GM11168 (cell line): ENCODE results near the gene FUOM.
"Not testable (repeated sequence)": the region's sequence is repeated elsewhere in the genome, so short reads cannot be mapped to it uniquely, and the experiment has no call there.

Experiments used
- in situ Hi-C: fragments of 300-500 bp; cut with MboI; formaldehyde crosslinking; loops from one replicate; pipeline ENCODE4 v1.12.0; 2022; ENCODE audit warnings: low sequenced_read_pairs; ENCODE audit not compliant: unreplicated experiment

The FUOM gene

GRCh38 chr10:133370030-133370786 lies 12.4 kb upstream of the FUOM start:
- in situ Hi-C loops: no loop called here

GRCh38 chr10:133368153-133368552 lies 10.3 kb upstream of the FUOM start:
- in situ Hi-C loops: no loop called here

GRCh38 chr10:133367461-133367860 lies 9.6 kb upstream of the FUOM start:
- in situ Hi-C loops: not testable (repeated sequence)

DNA sequence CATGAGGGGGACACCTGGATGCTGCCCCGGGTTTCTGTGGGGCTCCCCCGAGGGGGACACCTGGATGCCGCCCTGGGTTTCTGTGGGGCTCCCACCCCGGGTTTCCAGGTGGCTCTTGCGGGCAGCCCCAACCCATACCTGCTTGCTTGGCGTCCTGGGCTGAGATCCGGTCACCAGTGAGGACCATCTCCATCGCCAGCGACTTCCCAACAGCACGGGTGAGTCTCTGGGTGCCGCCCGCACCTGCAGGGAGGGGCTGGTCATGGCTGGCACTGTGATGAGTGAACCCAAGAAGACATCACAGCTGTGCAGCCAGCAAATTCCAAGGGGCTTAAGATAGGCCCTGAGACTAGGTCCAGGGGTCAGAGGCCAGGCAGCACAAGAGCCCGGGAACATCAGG lies 8.9 kb upstream of the FUOM start:
- in situ Hi-C loops: no loop called here

GRCh38 chr10:133366130-133366478 lies 8.3 kb upstream of the FUOM start:
- in situ Hi-C loops: no loop called here

DNA sequence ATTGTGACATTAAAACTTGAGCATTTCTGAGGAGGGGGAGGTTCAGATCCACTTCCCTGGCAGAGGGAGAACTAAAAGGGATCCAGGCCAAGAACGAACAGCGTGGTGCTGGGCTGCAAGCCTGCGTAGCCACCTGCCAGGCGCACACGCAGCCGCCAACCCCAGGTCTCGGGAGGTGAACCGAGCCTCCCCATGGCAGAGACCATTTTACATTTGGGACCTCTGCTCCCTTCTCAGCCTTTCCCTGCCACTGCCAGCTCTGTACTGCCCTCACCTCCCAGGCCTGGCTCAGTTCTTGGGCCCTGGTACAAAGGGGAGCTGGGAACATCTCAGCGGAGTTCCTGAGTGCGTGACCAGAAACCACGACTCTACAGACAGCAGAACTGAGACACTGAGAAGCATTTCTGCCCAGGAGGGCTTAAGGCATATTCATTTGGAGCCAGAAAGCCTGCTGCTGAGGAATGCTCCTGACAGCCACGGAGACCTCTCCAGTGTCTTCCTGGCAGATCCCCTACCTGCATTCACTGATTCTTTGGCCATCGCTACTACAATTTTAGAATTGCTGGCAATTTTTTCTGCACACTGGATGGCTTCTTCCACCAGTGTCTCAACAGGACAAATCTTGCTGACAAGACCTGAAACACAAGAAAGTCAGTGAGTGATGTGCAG lies 7.8 kb upstream of the FUOM start:
- in situ Hi-C loops: no loop called here

- in situ Hi-C loops: no loop called here
Observed at GRCh38 chr10:133364645-133365431, 7.0 kb upstream of the FUOM start.

- in situ Hi-C loops: no loop called here
Observed at GRCh38 chr10:133362846-133363245, 5.0 kb upstream of the FUOM start.

DNA sequence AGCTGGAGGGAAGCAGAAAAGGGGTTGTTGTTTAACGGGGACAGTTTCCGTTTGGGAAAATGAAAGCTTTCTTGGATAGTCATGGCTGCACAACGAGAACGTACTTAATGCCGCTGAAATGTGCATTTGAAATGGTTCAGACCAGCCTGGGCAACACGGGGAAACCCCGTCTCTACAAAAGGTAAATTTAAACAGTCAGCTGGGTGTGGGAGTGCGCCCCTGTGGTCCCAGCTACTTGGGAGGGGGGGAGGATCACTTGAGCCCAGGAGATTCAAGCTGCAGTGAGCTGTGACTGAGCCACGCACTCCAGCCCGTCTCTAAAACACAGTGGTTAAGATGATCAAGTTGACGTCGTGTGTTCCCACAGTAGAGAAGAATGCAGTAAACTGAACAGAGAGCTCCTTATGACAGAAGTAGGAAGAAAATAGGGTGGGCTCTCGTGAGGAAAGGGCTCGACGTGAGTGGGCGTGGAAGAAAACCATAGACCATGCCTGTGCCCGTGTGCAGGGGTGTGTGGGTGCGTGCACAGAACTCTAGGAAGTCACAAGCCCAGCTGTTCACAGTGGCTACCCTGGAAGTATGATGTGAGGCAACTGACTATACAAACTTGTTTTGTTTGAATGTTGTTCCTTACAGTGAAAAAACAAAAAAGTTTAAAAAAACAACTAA lies 4.1 kb upstream of the FUOM start:
- in situ Hi-C loops: no loop called here

DNA sequence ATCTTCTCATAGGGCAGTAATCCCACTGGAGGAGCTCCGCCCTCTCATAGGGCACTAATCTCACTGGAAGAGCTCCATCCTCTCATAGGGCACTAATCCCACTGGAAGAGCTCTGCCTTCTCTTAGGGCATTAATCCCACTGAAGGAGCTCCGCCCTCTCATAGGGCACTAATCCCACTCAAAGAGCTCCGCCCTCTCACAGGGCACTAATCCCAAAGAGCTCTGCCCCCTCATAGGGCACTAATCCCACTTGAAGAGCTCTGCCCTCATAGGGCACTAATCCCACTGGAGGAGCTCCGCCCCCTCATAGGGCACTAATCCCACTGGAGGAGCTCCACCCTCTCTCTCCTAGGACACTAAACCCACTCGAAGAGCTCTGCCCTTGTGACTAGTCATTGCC lies 3.4 kb upstream of the FUOM start:
- in situ Hi-C loops: no loop called here

DNA sequence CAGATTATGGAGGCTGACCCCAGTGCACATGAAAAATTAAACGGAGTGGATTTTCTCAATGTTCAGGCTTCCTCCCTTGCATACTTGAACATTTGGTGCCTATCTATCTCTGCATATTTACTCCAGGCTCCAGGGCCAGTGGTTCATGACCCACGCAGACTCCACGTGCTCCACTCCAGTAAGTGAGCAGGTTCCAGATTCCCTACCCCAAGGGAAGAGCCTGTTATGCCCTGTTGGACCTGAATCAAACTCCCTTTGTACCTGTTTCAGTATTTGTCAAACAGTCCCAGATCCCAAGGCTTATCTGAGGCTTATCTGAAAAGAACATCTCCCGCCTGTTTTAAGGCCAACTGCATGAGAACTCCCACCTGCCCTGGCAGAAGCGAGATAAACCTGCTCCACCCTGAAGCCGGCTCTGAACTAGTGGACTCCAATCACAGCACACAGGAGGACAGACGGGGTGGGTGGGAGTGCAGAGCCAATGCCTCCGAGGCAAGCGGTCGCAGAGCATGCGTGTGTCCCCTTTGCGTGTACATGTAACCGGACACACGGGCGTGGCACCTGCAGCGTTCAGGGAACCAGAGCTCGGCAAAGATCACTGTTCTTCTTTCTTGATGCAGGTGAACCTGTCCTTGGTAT lies 2.3 kb upstream of the FUOM start:
- in situ Hi-C loops: no loop called here

DNA sequence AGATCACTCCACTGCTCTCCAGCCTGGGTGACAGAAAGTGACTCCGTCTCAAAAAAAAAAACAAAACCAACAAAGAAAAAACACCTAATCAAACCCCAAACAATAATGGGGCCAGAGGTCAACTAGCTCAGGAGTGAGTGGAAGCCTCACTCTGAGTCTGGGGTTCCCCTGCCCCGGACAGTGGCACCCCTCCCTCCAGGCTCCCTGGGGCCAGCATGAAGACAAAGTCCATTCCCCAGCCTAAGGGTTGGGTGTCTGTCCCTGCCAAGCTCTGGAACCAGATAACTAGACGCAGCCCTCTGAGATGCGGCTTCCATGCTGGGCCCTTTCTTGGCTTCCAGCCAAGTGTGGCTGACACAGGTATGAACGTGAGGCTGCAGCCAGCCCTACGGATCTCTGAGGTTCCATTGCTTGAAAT lies 1.7 kb upstream of the FUOM start:
- in situ Hi-C loops: no loop called here

DNA sequence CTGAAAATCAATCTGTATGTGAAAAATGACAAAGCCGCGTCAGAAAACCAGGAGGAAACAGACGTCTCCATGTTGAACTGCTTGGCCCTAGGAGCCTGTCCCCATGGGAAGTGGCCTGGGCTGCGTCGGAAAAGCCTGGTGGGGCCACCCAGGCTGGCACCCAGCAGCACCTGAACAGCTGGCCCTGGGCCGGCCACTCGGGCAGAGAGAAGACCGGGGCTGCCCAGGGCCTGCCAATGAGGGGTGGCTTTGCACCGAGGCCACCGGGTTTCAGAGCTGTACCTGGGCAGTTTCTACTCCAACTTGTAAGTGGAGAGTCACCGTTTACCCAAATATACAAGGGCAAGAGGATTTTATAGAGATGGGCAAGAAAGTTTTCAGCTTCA lies 1.1 kb upstream of the FUOM start:
- in situ Hi-C loops: no loop called here

DNA sequence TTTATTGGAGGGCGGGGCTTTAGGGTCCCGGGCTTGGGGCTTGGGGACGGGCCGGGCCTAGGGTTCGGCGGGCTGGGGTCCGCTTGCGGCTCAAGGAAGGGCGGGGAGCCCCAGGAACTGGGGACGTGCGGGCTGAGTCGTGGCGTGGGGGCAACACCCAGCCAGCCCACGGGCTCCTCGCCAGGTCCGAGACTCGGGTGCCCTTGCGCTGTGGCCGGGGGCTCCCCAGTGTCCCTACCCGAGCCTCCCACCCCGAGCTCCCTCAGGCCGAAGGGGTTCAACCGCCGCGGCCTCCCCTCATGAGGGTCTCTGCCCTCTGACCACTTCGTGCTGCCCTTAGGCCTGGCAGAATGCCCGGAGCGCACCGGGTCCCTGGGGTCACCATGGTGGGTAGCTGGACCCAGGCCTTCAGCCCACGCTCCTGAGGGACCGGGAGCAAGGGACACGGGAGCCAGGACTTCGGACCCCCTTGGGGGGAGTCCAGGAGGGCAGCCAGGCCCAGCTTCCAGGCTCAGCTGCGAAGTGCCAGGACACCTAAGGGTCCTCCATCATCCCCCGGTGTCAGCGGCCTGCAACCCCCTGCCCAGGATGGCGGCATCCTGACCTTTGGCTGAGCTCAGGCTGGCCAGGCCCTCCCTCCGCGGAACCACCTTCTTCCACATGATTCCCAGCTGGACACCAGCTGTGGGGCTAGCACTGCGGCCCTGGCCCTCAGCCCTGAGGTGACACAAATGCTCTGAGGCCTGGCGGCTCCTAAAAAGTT lies 524 bp upstream of the FUOM start:
- in situ Hi-C loops: no loop called here

GRCh38 chr10:133356549-133357284 lies 1.1 kb downstream of the FUOM start:
- in situ Hi-C loops: no loop called here

- in situ Hi-C loops: no loop called here
Observed at GRCh38 chr10:133355991-133356390, 1.8 kb downstream of the FUOM start.

GRCh38 chr10:133355266-133355665 lies 2.6 kb downstream of the FUOM start:
- in situ Hi-C loops: no loop called here

DNA sequence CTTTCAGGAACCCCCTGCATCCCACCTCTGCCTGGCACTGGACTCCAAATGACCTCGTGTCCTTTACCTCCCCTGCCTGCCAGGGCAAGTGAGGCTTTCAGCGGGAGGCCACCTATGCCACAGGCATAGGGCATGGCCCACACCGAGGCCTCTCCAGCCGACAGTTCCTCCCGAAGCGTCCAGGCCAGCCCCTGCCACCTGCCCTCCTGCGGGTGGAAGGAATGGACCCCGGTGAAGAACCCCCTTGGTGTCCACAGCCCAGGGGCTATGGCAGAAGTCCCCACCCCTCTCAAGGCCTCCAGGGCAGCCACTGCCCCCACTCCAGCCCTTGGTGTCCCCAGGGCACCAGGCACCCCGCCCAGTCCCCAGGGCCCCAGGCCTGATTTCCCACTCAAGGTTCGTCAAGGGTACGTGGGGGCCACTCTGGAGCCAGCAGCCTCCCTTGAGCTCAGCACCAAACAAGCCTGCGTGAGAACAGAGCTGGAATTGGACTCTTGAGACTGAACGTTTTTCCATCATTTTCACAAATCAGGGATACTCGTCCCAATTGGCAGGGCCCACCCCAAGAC lies 3.1 kb downstream of the FUOM start:
- in situ Hi-C loops: no loop called here
